GM21619 (cell line): ENCODE results near the gene GALK1.

Experiments
- ATAC-seq: cut with Tn5 transposase; IDR thresholded peaks from one replicate; pipeline ENCODE4 v1.9.1; 2021; ENCODE audit not compliant: unreplicated experiment

Gene GALK1

DNA sequence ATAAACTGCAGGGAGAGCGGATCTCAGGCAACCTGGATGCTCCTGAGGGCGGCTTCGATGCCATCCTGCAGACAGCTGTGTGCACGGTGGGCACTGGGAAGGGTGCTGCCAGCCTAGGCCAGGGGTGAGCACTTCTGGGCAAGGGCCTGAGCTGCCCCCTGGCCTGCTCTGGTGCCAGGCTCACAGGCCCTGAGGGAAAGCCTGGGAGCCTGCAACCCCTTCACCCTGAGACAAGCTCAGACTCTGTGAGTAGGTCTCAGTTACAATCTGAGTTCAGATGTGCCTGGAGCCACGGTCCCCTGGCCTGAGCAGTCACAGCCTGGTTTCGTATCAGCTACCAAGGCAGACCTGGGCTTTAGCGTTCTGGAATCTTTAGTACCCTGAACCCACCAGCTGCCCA is 35.6 kb downstream of the GALK1 start:
- ATAC-seq, result no peak

DNA sequence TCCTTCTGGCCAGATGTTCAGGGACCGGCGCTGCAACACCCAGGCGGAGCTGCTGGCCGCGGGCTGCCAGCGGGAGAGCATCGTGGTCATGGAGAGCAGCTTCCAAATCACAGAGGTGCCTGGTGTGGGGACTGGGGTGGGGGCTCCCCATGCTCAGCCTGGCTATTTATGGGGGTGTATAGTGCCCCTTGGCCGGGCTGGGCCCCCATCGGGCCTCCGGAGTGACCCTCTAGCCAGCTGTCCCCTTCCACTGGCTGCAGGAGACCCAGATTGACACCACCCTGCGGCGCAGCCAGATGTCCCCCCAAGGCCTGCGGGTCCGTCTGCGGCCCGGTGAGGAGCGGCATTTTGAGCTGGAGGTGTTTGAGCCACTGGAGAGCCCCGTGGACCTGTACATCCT is 37.6 kb downstream of the GALK1 start:
- no peak for ATAC-seq

DNA sequence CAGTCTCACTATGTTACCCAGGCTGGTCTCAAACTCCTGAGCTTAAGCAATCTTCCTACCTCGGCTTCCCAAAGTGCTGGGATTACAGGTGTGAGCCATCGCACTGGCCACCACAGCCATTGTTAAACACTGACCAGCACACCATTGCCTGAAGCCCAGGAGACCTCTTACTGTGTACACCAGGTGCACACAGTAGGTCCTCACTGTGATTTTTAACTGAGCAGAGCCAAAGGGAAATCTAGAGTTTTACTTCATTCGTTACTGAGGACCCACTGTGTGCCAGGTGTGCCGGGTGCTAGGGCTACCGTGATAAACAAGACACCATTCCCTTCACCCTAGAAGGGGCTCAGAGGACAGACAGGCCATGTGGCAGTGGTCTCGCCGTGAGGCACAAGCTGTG is 39.5 kb downstream of the GALK1 start:
- no peak for ATAC-seq

DNA sequence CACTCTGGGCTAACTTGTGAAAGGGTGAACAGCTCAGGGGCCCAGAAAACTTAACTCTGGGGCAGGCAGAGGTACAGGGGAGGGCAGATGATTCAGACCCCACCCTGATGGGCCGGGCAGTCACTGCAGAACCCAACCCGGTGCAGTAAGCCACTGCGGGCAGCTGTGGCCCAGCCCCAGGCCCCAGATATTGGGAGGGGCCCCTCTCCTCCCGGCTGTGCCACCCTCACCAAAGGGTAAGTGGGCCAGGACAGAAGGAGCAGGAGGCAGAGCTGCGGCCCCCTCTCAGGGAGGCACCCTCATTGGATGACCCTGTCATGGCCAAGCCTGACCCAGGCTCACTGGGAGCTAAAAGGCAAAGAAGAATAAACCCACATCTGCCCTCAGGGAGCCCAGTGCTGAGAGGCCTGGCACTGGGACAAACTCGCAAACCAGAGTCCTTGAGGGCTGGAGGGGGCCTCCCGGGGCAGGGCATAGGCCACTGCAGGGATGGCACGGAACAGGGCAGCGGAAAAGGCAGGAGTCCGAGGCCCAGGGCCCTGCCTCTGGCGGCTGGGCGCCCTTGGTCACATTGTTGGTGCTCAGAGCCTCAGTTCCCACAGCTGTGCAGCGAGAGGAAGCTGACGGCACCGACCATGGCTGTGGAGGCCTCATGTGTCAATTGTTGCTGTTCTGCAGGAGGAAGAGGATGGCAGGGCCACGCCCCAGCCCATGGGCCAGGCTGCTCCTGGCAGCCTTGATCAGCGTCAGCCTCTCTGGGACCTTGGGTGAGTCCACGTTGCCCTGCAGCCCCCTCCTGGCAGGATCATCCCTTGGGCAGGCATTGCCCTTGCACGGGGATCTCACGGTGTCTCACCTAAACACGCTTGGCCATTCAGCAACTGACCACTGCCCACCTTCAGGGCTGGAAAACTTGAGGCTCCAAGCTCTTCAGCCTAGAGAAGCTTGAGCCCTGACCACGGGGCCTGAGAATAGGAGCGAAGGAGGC is 40.7 kb downstream of the GALK1 start:
- ATAC-seq, result no peak

DNA sequence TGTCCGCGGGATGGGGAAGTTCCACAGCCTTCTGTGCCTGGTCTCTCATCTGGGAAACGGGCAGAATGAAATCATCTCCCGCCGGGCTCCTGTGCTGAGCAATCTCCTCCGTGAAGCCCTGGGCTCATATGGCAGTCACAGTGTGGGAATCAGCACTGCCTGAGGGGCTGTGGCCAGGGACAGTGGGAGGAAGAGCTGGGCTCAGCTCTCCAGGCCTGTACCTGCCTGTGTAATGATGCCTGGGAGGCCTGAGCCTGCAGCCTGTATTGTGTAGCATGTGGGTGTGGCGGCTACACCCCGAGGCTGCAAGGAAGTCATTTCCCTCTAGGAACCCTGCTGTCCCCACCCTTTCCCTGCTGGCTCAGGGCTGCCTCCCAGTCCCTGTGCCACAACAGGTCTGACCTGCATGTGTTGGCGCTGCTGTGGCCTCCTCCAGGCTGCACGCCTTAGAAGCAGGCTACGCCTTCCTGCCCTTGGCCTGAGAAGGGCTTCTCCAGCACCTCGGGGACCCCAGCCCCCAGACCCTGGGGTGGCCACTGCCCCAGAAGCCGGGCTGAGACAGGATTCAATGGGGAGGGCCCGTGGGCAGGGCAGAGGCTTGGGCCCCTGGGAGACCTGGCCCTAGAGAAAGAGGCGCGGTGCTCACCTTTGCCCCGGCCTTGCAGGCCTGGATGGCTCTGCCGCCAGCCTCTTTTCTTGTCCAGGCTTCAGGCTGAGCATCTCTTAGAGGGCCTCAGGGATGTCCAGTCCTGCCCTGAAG is 41.6 kb downstream of the GALK1 start:
- no peak for ATAC-seq

DNA sequence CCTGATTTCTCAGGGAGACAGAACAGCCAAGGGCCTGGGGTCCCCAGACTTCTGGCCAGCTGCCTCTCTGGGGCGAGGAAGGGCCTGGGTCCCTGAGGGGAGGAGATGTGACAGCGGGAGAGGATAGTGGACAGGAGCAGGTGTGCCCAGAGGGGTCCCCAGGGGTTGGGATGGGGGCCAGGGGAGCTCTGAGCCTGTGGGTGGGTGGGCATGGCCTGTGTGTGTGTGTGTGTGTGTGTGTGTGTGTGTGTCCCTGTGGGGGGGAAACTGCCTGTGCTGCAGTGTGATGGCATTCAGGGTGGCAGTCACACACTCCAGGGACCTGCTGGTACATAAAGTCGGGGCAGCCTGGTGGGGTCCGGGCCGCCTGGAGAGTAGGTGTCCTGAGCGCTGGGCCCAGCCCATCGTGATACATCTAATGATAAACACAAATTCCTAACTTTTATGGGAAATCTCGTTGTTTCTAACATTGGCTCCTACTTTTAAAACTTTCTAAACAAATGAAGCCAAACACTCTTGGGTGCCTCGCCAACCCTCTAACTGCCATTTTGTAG is 42.4 kb downstream of the GALK1 start:
- no peak for ATAC-seq

DNA sequence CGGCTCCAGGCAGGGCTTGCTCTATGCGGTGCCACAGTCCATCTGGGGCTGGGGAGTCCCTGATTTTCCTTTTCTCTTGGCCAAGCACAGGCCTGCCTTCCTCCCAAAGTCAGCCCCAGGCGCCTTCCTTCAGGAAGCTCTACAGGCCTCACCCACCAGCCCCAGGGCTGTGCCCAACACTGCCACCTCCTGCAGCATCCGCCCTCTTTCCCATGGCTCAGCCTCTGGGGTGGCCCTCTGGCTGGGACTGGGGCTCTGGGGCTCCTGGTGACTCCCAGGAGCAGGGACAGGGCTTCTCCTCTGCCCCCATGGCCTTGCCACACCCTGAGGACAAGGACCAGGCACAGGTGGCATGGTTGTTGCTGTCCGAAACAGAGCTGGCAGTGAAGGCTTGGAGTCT is 42.9 kb downstream of the GALK1 start:
- ATAC-seq, result no peak

DNA sequence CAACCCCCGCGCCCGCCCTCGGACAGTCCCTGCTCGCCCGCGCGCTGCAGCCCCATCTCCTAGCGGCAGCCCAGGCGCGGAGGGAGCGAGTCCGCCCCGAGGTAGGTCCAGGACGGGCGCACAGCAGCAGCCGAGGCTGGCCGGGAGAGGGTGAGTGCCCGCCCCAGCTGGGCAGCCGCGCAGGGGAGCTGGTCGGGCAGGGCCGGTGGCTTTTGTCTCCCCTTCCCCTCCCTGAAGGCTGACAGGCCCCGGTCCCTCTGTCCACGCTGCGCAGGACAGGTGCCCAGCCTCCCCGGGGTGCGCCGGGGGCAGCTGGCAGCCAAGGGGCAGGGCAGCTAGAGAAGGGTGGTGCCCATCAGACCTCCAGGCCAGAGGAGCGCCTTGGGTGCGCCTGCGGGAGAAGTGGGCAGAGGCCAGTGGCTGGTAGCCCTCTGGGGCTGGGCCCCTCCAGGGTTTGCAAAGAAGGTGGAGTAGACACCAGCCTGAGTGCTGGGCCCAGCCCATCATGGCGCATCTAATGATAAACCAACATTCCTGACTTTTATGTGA is 43.5 kb downstream of the GALK1 start:
- ATAC-seq, result no peak

DNA sequence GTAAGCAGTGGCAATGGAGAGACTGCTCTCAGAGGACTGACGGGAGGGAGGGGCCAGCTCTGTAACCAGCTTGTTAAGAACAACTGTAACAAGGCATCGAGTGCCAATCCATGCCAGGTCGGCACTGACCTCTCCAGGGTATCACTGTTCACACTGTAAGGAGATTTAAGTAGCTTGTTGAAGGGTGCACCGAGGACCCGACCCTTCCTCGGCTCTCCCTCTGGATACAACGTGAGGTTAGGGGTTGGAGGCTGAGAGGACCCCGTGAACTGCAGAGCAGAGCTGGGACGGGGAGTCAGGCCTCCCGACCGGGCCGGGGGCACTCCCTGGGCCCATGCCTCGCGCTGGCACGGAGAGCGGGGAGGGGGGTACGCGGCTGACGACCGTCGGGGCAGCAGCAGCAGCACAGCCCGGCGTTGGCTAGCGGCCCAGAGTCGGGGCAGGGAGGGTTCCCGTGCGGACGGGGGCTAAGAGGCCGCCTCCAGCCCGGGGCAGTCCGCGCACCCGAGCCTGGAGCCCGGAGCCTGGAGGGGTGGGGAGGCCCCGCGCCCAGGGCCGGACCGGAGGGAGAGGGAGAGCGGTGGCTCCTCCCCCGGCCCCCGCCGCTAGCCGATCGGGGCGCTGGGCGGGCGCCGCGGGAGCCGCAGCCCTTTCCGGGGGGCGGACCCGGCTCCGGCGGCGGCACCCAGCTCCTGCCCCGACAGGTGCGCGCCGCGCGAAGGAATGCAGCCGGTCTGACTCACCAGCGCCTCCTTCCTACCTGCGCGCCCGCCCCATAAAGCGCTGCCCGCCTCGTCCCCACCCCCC is 44.1 kb downstream of the GALK1 start, which contains the start of gene ITGB4:
ITGB4 (plus strand) TSS at position 804 of the 807 bp plus-strand sequence. CDS start 3,245 bp downstream, outside the sequence.
- ATAC-seq, result no peak

DNA sequence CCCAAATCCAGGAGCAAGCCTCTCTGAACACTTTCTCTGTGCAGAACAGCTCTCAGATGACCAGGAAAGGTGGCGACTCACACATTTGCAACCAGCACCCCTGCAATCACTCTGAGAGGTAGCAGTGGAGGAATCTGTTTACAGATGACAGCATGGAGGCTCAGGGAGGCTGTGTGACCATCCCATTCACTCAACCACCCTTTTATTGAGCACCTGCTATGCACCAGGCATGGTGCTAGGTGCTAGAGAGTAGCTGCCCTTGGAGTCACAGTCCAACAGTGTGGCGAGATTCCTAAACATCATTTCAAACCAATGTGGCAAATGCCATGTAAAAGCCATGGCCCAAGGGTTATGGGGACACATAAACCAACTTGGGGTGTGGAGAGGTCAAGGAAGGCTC is 45.3 kb downstream of the GALK1 start:
- ATAC-seq, result no peak

DNA sequence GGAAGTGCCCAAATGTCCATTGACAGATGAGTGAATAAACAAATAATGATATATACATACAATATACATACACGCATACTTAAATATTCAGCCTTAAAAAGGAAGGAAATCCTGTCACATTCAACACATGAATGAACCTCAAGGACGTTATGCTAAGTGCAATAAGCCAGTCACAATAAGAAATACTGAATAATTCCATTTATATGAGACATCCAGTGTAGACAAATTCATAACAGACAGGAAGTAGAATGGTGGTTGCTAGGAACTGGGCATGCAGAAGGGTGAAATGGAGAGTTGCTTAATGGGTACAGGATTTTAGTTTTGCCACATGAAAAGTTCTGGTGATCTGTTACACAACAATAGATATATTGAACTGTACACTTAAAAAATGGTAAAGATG is 52.5 kb downstream of the GALK1 start:
- no peak for ATAC-seq
